Upper lobe of right lung (tissue), 1 donor: ENCODE data around the gene NTHL1. TPM values are rescaled to one million over a fixed set of nuclear protein-coding genes. Genes with fewer than 3 reads are reported as not detected.
A peak's percentile ranks its signal among the peaks of the same experiment; 100 is the strongest.

Experiments
- ATAC-seq: fragments of 200-7000 bp; cut with Tn5 transposase; one replicate; pipeline ENCODE4 v1.9.1; 2020; ENCODE audit warnings: mild to moderate bottlenecking, moderate library complexity
- DNase-seq: peaks from one replicate; pipeline ENCODE4 v3.0.0-alpha.2; 2020
- H3K27ac ChIP-seq: fragments of 200-600 bp; one replicate; pipeline ENCODE4 v1.8.0; 2022
- H3K27me3 ChIP-seq: fragments of 200-600 bp; one replicate; pipeline ENCODE4 v1.8.0; 2022; ENCODE audit warnings: mild to moderate bottlenecking
- H3K36me3 ChIP-seq: fragments of 200-600 bp; one replicate; pipeline ENCODE4 v1.8.0; 2022
- H3K4me1 ChIP-seq: fragments of 200-600 bp; one replicate; pipeline ENCODE4 v1.8.0; 2022
- H3K4me3 ChIP-seq: fragments of 200-600 bp; one replicate; pipeline ENCODE4 v1.8.0; 2022; ENCODE audit warnings: mild to moderate bottlenecking
- H3K9me3 ChIP-seq: fragments of 200-600 bp; one replicate; pipeline ENCODE4 v1.8.0; 2022
- intact Hi-C: fragments of 100-400 bp; cut with DNase I; formaldehyde crosslinking; loops from one replicate; pipeline ENCODE4 v1.11.0; 2022
- microRNA-seq: library from miRNA; unstranded; fragments of <30 nt; microRNA quantifications from one replicate; pipeline ENCODE4 v1.2.0, GENCODE V29; 2020; ENCODE audit warnings: borderline microRNAs expressed
- total RNA-seq: library from RNA; stranded (reverse); fragmentation: NEBNext Ultra II Directional; extraction: Animal tissue kit (Norgen Biotek cat#: 25700); gene quantifications from one replicate; pipeline ENCODE4 v1.2.1, GENCODE V29; 2021
- TF ChIP-seq, protein P1 (sequence below): fragments of 200-600 bp; IDR thresholded peaks from one replicate; pipeline ENCODE4 v1.8.0; 2022; ENCODE audit warnings: antibody characterized with exemption
- donor health status: DM: no; HTN: yes; CAD: no; lungs with severe emphysema.

NTHL1 gene
- total RNA-seq, 1 donor from 2014 or later: 26.4 TPM

- no peak for DNase-seq
- Histone ChIP-seq H3K9me3 (no peaks in the 10 kb centered on the region), H3K4me1 (peaks cover 16% of the 10 kb centered on the region), H3K36me3 (peaks cover 7% of the 10 kb centered on the region), H3K4me3 (peak overlapping the region; percentile 41), H3K27me3 (peaks cover 27% of the 10 kb centered on the region), H3K27ac (peak overlapping the region; percentile 53)
- intact Hi-C loops: no loop called here
- no peak for ATAC-seq
- TF ChIP-seq, protein P1, sequence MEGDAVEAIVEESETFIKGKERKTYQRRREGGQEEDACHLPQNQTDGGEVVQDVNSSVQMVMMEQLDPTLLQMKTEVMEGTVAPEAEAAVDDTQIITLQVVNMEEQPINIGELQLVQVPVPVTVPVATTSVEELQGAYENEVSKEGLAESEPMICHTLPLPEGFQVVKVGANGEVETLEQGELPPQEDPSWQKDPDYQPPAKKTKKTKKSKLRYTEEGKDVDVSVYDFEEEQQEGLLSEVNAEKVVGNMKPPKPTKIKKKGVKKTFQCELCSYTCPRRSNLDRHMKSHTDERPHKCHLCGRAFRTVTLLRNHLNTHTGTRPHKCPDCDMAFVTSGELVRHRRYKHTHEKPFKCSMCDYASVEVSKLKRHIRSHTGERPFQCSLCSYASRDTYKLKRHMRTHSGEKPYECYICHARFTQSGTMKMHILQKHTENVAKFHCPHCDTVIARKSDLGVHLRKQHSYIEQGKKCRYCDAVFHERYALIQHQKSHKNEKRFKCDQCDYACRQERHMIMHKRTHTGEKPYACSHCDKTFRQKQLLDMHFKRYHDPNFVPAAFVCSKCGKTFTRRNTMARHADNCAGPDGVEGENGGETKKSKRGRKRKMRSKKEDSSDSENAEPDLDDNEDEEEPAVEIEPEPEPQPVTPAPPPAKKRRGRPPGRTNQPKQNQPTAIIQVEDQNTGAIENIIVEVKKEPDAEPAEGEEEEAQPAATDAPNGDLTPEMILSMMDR: no peak
These were observed 56.1 kb downstream of the NTHL1 start for GRCh38 chr16:1991588-1991947.

GRCh38 chr16:1991135-1991551, 56.5 kb downstream of the NTHL1 start:
- ATAC-seq (no peak), DNase-seq (no peak)
- H3K4me1 ChIP-seq: peaks cover 16% of the 10 kb centered on the region
- H3K36me3 ChIP-seq: peaks cover 10% of the 10 kb centered on the region
- H3K9me3 ChIP-seq: no peaks in the 10 kb centered on the region
- H3K27ac ChIP-seq: no peak overlapping the region
- peaks cover 27% of the 10 kb centered on the region for H3K27me3 ChIP-seq
- intact Hi-C loops: no loop called here
- TF ChIP-seq, protein P1: no peak
- H3K4me3 ChIP-seq: peak overlapping the region; percentile 41

DNA sequence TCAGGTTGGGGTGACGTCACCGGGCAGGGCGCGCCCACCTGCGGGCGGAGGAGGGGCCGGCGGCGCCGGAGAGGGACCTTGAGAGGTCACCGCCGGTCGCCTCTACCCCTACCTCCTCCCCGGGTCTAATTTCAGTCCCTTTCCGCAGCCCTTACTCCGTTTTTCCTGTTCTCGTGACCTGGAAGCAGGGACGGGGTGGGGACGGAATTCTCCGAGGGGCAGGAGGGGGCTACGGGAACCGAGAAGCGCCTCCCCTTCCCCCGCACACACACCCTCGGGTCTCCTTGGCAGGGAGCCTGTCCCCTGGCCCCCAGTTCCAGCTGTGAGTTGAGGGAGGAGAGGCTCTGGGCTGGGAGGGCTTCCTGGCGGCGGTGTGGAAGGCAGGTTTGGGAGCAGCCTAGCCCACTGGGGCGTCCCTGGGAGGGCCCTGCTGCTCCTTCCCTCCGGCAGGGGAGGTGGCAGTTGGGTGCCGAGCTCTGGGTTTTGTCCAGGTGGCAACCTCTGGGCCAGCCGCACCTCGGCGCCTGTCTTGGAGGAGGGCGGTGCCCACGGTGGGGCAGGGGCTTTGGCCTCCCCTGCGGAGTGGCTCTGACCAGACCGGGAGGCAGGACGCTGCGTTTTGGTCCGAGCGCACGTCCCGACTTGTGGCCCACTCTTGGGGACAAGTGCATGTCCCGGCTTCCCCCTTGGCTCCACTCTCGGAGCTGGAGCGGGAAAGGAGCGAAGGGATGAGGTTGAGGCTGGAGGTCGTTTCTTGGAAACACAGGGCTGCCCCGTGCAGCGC, 57.1 kb downstream of the NTHL1 start:
- DNase-seq: no peak
- intact Hi-C loops: no loop called here
- no peaks in the 10 kb centered on the region for H3K9me3 ChIP-seq
- H3K36me3 ChIP-seq: peaks cover 16% of the 10 kb centered on the region
- no peak overlapping the region for H3K27ac ChIP-seq
- H3K27me3 ChIP-seq: peaks cover 27% of the 10 kb centered on the region
- peak overlapping the region; percentile 41 for H3K4me3 ChIP-seq
- no peak for ATAC-seq
- TF ChIP-seq, protein P1: no peak
- peaks cover 16% of the 10 kb centered on the region for H3K4me1 ChIP-seq

GRCh38 chr16:1990101-1990350, 57.6 kb downstream of the NTHL1 start:
- peaks cover 27% of the 10 kb centered on the region for H3K27me3 ChIP-seq
- ATAC-seq: no peak
- H3K4me3 ChIP-seq: no peak overlapping the region
- DNase-seq: no peak
- TF ChIP-seq, protein P1: no peak
- intact Hi-C loops: no loop called here
- peaks cover 21% of the 10 kb centered on the region for H3K4me1 ChIP-seq
- peaks cover 20% of the 10 kb centered on the region for H3K36me3 ChIP-seq
- no peak overlapping the region for H3K27ac ChIP-seq
- no peaks in the 10 kb centered on the region for H3K9me3 ChIP-seq

Small RNAs within 50 kb of the gene (microRNA-seq; reads per million reads assigned to microRNA genes)
- not detected for gene MIR1225

Other genes starting within 250 kb of the NTHL1 start
- 71.8 TPM for gene HAGH, start 221.0 kb downstream of the NTHL1 start, total RNA-seq
- gene FAHD1, start 220.6 kb downstream of the NTHL1 start, total RNA-seq: 17.2 TPM
- gene MEIOB, start 175.7 kb downstream of the NTHL1 start, total RNA-seq: not detected
- gene HS3ST6, start 129.4 kb downstream of the NTHL1 start, total RNA-seq: not detected
- 28.8 TPM for gene MSRB1, start 104.6 kb downstream of the NTHL1 start, total RNA-seq
- gene RPL3L, start 93.1 kb downstream of the NTHL1 start, total RNA-seq: not detected
- gene NDUFB10, start 88.3 kb downstream of the NTHL1 start, total RNA-seq: 86.7 TPM
- gene RPS2, start 83.0 kb downstream of the NTHL1 start, total RNA-seq: 1,490 TPM
- gene RNF151, start 81.0 kb downstream of the NTHL1 start, total RNA-seq: not detected
- gene TBL3, start 75.8 kb downstream of the NTHL1 start, total RNA-seq: 24.7 TPM
- 1.8 TPM for gene NOXO1, start 66.4 kb downstream of the NTHL1 start, total RNA-seq
- gene GFER, start 63.6 kb downstream of the NTHL1 start, total RNA-seq: 23.1 TPM
- gene SYNGR3, start 57.9 kb downstream of the NTHL1 start, total RNA-seq: 0.61 TPM
- gene ZNF598, start 38.0 kb downstream of the NTHL1 start, total RNA-seq: 38.2 TPM
- gene NPW, start 28.0 kb downstream of the NTHL1 start, total RNA-seq: not detected
- 363 TPM for gene NHERF2, start 20.9 kb downstream of the NTHL1 start, total RNA-seq
- 119 TPM for gene TSC2, start 151 bp upstream of the NTHL1 start, total RNA-seq
- gene PKD1, start 88.1 kb upstream of the NTHL1 start, total RNA-seq: 84.8 TPM
- gene RAB26, start 100.8 kb upstream of the NTHL1 start, total RNA-seq: 0.67 TPM
- gene TRAF7, start 107.9 kb upstream of the NTHL1 start, total RNA-seq: 64.3 TPM
- gene CASKIN1, start 148.8 kb upstream of the NTHL1 start, total RNA-seq: 0.06 TPM
- 29.9 TPM for gene MLST8, start 157.6 kb upstream of the NTHL1 start, total RNA-seq
- gene BRICD5, start 163.0 kb upstream of the NTHL1 start, total RNA-seq: 7.5 TPM
- gene PGP, start 167.0 kb upstream of the NTHL1 start, total RNA-seq: 15.0 TPM
- gene E4F1, start 175.8 kb upstream of the NTHL1 start, total RNA-seq: 22.6 TPM
- 0.78 TPM for gene DNASE1L2, start 188.6 kb upstream of the NTHL1 start, total RNA-seq
- 46.2 TPM for gene ECI1, start 203.8 kb upstream of the NTHL1 start, total RNA-seq
- 116 TPM for gene RNPS1, start 220.3 kb upstream of the NTHL1 start, total RNA-seq